ENCODE measurements around the gene GLI3.

GRCh38 chr7:42123716-42124115 is 113.3 kb downstream of the GLI3 start:
- no peak for TF ChIP-seq SIN3A (IDR thresholded peaks at IDR 0.05; ENCODE audit: borderline replicate concordance, low read depth, low read length)
- TF ChIP-seq CTCF (IDR thresholded peaks at IDR 0.05): no peak
- no peak for TF ChIP-seq RXRA (IDR thresholded peaks at IDR 0.05; ENCODE audit: borderline replicate concordance, low read depth)
- TF ChIP-seq FOXM1 (IDR thresholded peaks at IDR 0.05; ENCODE audit: low read depth): no peak
- no peak for TF ChIP-seq FOSL2 (IDR thresholded peaks at IDR 0.05; ENCODE audit: borderline replicate concordance, low read depth)
- TF ChIP-seq YY1 (IDR thresholded peaks at IDR 0.05; ENCODE audit: low read depth): no peak
- TF ChIP-seq MEF2A (IDR thresholded peaks at IDR 0.05; ENCODE audit: borderline replicate concordance, low read depth): no peak
- no peak for TF ChIP-seq CHD2 (IDR thresholded peaks at IDR 0.05; ENCODE audit: low read length, partially characterized antibody)
- no peak for TF ChIP-seq USF2 (IDR thresholded peaks at IDR 0.05; ENCODE audit: borderline replicate concordance, low read depth, low read length)
- no peak for TF ChIP-seq RAD21 (IDR thresholded peaks at IDR 0.05; ENCODE audit: low read length)
- TF ChIP-seq TAF1 (IDR thresholded peaks at IDR 0.05; ENCODE audit: borderline replicate concordance, low read depth, low read length): no peak
- TF ChIP-seq SMC3 (IDR thresholded peaks at IDR 0.05; ENCODE audit: low read depth, low read length): no peak
- no peak for TF ChIP-seq IRF3 (IDR thresholded peaks at IDR 0.05; ENCODE audit: low read depth, low read length)
- 0 out of 2 replicates have a peak, but pooled peaks have one; percentile 23 for TF ChIP-seq NFIC (IDR thresholded peaks at IDR 0.05; ENCODE audit: borderline replicate concordance)

All from SK-N-SH (cell line).